HK-2 (cell line): Measurements from ENCODE around the gene ZC3H7B.
"Not testable (repeated sequence)": the region's sequence is repeated elsewhere in the genome, so short reads cannot be mapped to it uniquely, and the experiment has no call there.

Source experiments
- DNase-seq: peaks from one replicate; pipeline ENCODE4 v3.0.0-alpha.2; 2018; ENCODE audit not compliant: unreplicated experiment

The ZC3H7B gene

GRCh38 chr22:41382610-41383009, 81.3 kb downstream of the ZC3H7B start:
- no peak for DNase-seq

GRCh38 chr22:41383085-41383484, 81.8 kb downstream of the ZC3H7B start:
- no peak for DNase-seq

- DNase-seq, result no peak
These were observed 82.8 kb downstream of the ZC3H7B start for GRCh38 chr22:41384128-41384527.

GRCh38 chr22:41387341-41387740, 86.0 kb downstream of the ZC3H7B start:
- DNase-seq, result no peak

GRCh38 chr22:41394012-41394356, 92.7 kb downstream of the ZC3H7B start:
- DNase-seq, result no peak

- DNase-seq, result no peak
These were observed 94.4 kb downstream of the ZC3H7B start for GRCh38 chr22:41395531-41396240.

GRCh38 chr22:41397143-41397811, 96.0 kb downstream of the ZC3H7B start:
- no peak for DNase-seq

GRCh38 chr22:41398921-41399320, 97.6 kb downstream of the ZC3H7B start:
- DNase-seq, result no peak

GRCh38 chr22:41401781-41402648, 100.7 kb downstream of the ZC3H7B start:
- DNase-seq, result peak; percentile 32

GRCh38 chr22:41402851-41403250, 101.5 kb downstream of the ZC3H7B start:
- DNase-seq, result not testable (repeated sequence)

GRCh38 chr22:41403532-41404318, 102.4 kb downstream of the ZC3H7B start:
- DNase-seq, result peak; percentile 87

- no peak for DNase-seq
These were observed 104.3 kb downstream of the ZC3H7B start for GRCh38 chr22:41405588-41405987.

GRCh38 chr22:41406410-41406809, 105.1 kb downstream of the ZC3H7B start:
- no peak for DNase-seq

GRCh38 chr22:41407433-41407832, 106.1 kb downstream of the ZC3H7B start:
- DNase-seq, result no peak

- DNase-seq, result no peak
These were observed 107.3 kb downstream of the ZC3H7B start for GRCh38 chr22:41408665-41409064.
